K562 (cell line): Measurements from ENCODE around the gene SHROOM3. TPM values are rescaled to one million over a fixed set of nuclear protein-coding genes. Genes with fewer than 3 reads are reported as not detected.

Experiments used
- ATAC-seq: fragments of 200-7000 bp; cut with Tn5 transposase; 3 replicates; pipeline ENCODE4 v1.9.1; 2020; ENCODE audit warnings: moderate library complexity
- BruUV-seq: library from RNA; stranded (reverse); fragments of 400-500 nt; replicated peaks from 2 replicates; lab custom pipeline; 2021; lab: Mats Ljungman, UMichigan
- CTCF ChIA-PET: fragments of 300-600 bp; formaldehyde crosslinking; extraction: SDS; loops from one replicate; lab custom pipeline; 2021; ENCODE audit warnings: low intra/inter-chr PET ratio; lab: Yijun Ruan, JAX
- POLR2A ChIA-PET: fragments of 300-600, 350-650 bp; sonication (Branson Sonifier 250); formaldehyde crosslinking; extraction: SDS; loops from one replicate; lab custom pipeline; 2021; ENCODE audit warnings: antibody characterized with exemption, inconsistent platforms; lab: Yijun Ruan, JAX
- DNase-seq, 4 experiments: peaks; one replicate each; pipeline versions ENCODE4 v3.0.0 to v3.0.0-alpha.2; 2011 to 2018; ENCODE audit warnings: low spot score in 3 of 4, mixed read lengths in 3 of 4; ENCODE audit errors: extremely low read depth in 1 of 4
- FAIRE-seq: peaks from 2 replicates; lab custom pipeline; 2011; peaks lifted over from hg19 to GRCh38; lab: Jason Lieb, UNC
- H2AFZ ChIP-seq: 2 replicates; pipeline ENCODE4 v1.6.0; 2011; ENCODE audit warnings: low read depth, low read length, control low read depth, inconsistent platforms
- H3K27ac ChIP-seq: fragments of 200-600 bp; 3 replicates; pipeline ENCODE4 v1.8.0; 2011; ENCODE audit warnings: low read depth, mild to moderate bottlenecking, control low read depth, inconsistent platforms, low read length, moderate library complexity, mixed read lengths; ENCODE audit errors: extremely low read depth
- H3K27me3 ChIP-seq, 2 experiments: fragments of 300-600 bp in 1 of 2; 2 replicates in 1 of 2; 3 replicates in 1 of 2; pipeline versions ENCODE4 v1.6.0 to v1.8.0; 2011; ENCODE audit warnings: inconsistent platforms in 2 of 2, low read length in 2 of 2, mild to moderate bottlenecking in 1 of 2, mixed read lengths in 1 of 2, moderate library complexity in 1 of 2; ENCODE audit not compliant: control insufficient read depth in 2 of 2, insufficient read depth in 2 of 2
- H3K36me3 ChIP-seq: fragments of 300-600 bp; 3 replicates; pipeline ENCODE4 v1.8.0; 2011; ENCODE audit warnings: mild to moderate bottlenecking, low read length, inconsistent platforms; ENCODE audit not compliant: control insufficient read depth, insufficient read depth
- H3K4me1 ChIP-seq, 2 experiments: fragments of 200-600 bp in 1 of 2; replicated peaks in 1 of 2; 2 replicates in 1 of 2; 3 replicates in 1 of 2; pipeline versions ENCODE4 v1.5.1 to v1.8.0; 2011; ENCODE audit warnings: inconsistent platforms in 2 of 2, low read length in 2 of 2, mild to moderate bottlenecking in 1 of 2, mixed read lengths in 1 of 2, moderate library complexity in 1 of 2; ENCODE audit not compliant: control insufficient read depth in 2 of 2, insufficient read depth in 2 of 2
- H3K4me2 ChIP-seq: 2 replicates; pipeline ENCODE4 v1.6.1; 2011; ENCODE audit warnings: low read length, control low read depth, inconsistent platforms, mixed read lengths; ENCODE audit not compliant: insufficient read depth
- H3K4me3 ChIP-seq: fragments of 200-600 bp; sonication (generic), shearing (Covaris generic); 2 replicates; pipeline ENCODE4 v1.5.1; 2016; ENCODE audit warnings: control low read depth, inconsistent platforms
- H3K79me2 ChIP-seq: fragments of 200-600 bp; 3 replicates; pipeline ENCODE4 v1.8.0; 2011; ENCODE audit warnings: low read length, inconsistent platforms; ENCODE audit not compliant: control insufficient read depth, insufficient read depth
- H3K9ac ChIP-seq, 2 experiments: 2 replicates each; pipeline versions ENCODE4 v1.6.0 to v1.6.1; 2011; ENCODE audit warnings: low read depth in 2 of 2, low read length in 2 of 2, control low read depth in 1 of 2, inconsistent platforms in 1 of 2, mild to moderate bottlenecking in 1 of 2, mixed read lengths in 1 of 2; ENCODE audit not compliant: insufficient read depth in 1 of 2
- H3K9me1 ChIP-seq: one replicate; pipeline ENCODE4 v1.6.0; 2011; ENCODE audit warnings: inconsistent platforms, mild to moderate bottlenecking, low read length, moderate library complexity; ENCODE audit not compliant: control insufficient read depth, insufficient read depth
- H3K9me3 ChIP-seq: replicated peaks from 2 replicates; pipeline ENCODE4 v1.5.1; 2011; ENCODE audit warnings: low read depth, low read length, inconsistent platforms; ENCODE audit not compliant: control insufficient read depth, insufficient read depth
- H4K20me1 ChIP-seq: replicated peaks from 2 replicates; pipeline ENCODE4 v1.6.1; 2011; ENCODE audit warnings: low read length, inconsistent platforms, mixed read lengths; ENCODE audit not compliant: control insufficient read depth, insufficient read depth
- GABPB2 ChIP-seq: fragments of 250-450 bp; sonication (Bioruptor Pico); conservative IDR thresholded peaks from 2 replicates; pipeline ENCODE4 v1.5.1; 2021; ENCODE audit warnings: mild to moderate bottlenecking
- MGA ChIP-seq: fragments of 450-650 bp; IDR thresholded peaks from 2 replicates; pipeline ENCODE4 v1.6.1; 2016; ENCODE audit warnings: mild to moderate bottlenecking, moderate library complexity
- SPI1 ChIP-seq: IDR thresholded peaks from 2 replicates; pipeline ENCODE4 v1.6.1; 2011; ENCODE audit warnings: low read depth, low read length, control low read depth, borderline replicate concordance
- STAT6 ChIP-seq: sonication (generic); formaldehyde crosslinking; IDR thresholded peaks from 2 replicates; pipeline ENCODE4 v1.8.1; 2023; ENCODE audit warnings: mild to moderate bottlenecking, missing genetic modification reagents
- ZBED1 ChIP-seq: IDR thresholded peaks from 2 replicates; pipeline ENCODE4 v1.6.1; 2014
- ZNF584 ChIP-seq: fragments of 200-800 bp; sonication (Bioruptor generic); IDR thresholded peaks from 2 replicates; pipeline ENCODE4 v1.6.1; 2016; ENCODE audit warnings: low read depth, mild to moderate bottlenecking, missing genetic modification characterization, missing compliant biosample characterization
- ZNF589 ChIP-seq: fragments of 200-800 bp; sonication (Bioruptor generic); IDR thresholded peaks from 2 replicates; pipeline ENCODE4 v1.6.1; 2016; ENCODE audit warnings: low read depth, missing genetic modification characterization, missing compliant biosample characterization
- in situ Hi-C: fragments of 300-500 bp; cut with MboI; formaldehyde crosslinking; loops from 4 replicates; pipeline ENCODE4 v1.15.0; 2018; ENCODE audit warnings: inconsistent platforms, mixed read lengths
- intact Hi-C: fragments of 100-400 bp; cut with micrococcal nuclease; formaldehyde crosslinking; loops from 2 replicates; pipeline ENCODE4 v1.14.2; 2022
- polyA plus RNA-seq, 8 experiments: library from polyadenylated mRNA; depleted of rRNA in 4 of 8; stranded (reverse) in 5 of 8; unstranded in 3 of 8; fragments of >200 nt; fragmentation: Nextera tagmentation in 2 of 8; fragmentation: Illumina TruSeq in 1 of 8; extraction: Ambion mirVana in 2 of 8; extraction: Trizol in 1 of 8; gene quantifications; 2 replicates each; pipeline versions ENCODE4 v1.2.1 to v1.2.3, GENCODE V29; 2011 to 2014; ENCODE audit warnings: inconsistent platforms in 1 of 8, missing spikeins in 1 of 8
- total RNA-seq, 7 experiments: library from RNA; depleted of rRNA in 6 of 7; stranded (reverse); fragments of >200 nt in 6 of 7; fragmentation: Illumina TruSeq in 2 of 7; extraction: Trizol in 2 of 7; gene quantifications; 2 replicates each; pipeline versions ENCODE4 v1.2.1 to v1.2.3, GENCODE V29; 2011 to 2021; ENCODE audit warnings: low replicate concordance in 1 of 7

The SHROOM3 gene
- total and polyA plus RNA-seq, 9 of the 15 experiments (the other 6 are each of a cell fraction or from before 2014, with no cell fraction given) = 0.01 to 0.07 TPM; not detected in 7

- no peak for TF ChIP-seq STAT6 (CRISPR knock-in tag)
- TF ChIP-seq ZBED1 = no peak
- TF ChIP-seq SPI1 = peak; percentile 80
Measured at GRCh38 chr4:76799140-76799539, 364.1 kb downstream of the SHROOM3 start (continued).

- H3K4me1 ChIP-seq = peaks cover 8 to 17% of the 10 kb centered on the region in 2 experiments
- ATAC-seq = no peak
- ChIA-PET POLR2A (no interaction called here), CTCF (no interaction called here)
- no peak overlapping the region; the same call in 1 of the 2 replicates for H2AFZ ChIP-seq
- no peak overlapping the region for H3K9ac ChIP-seq
- H3K36me3 ChIP-seq = no peaks in the 10 kb centered on the region
- H3K4me3 ChIP-seq = no peak overlapping the region
- H3K27ac ChIP-seq = no peak overlapping the region
- no peaks in the 10 kb centered on the region for H3K9me3 ChIP-seq
- BruUV-seq = no TSS peak
- H3K79me2 ChIP-seq = no peaks in the 10 kb centered on the region
- H3K4me2 ChIP-seq = no peak overlapping the region
- DNase-seq = no peak
- no peak for FAIRE-seq
- H4K20me1 ChIP-seq = no peaks in the 10 kb centered on the region
- intact Hi-C loops (no loop called here), in situ Hi-C loops (no loop called here)
- H3K9me1 ChIP-seq = no peaks in the 10 kb centered on the region
- H3K27me3 ChIP-seq = no peaks in the 10 kb centered on the region
- 0 out of 2 replicates have a peak, but pooled peaks have one; percentile 47 for TF ChIP-seq ZNF589 (CRISPR knock-in tag)
- TF ChIP-seq GABPB2 (CRISPR knock-in tag) = no peak
- no peak for TF ChIP-seq MGA
- no peak for TF ChIP-seq ZNF584 (CRISPR knock-in tag)
Measured at GRCh38 chr4:76799718-76800117, 364.7 kb downstream of the SHROOM3 start.
